NCI-H1436 treated with DMSO at 0.1 percent for 48 hours (cell line): ENCODE results near the gene PTPRG.
A peak's percentile ranks its signal among the peaks of the same experiment; 100 is the strongest.

Experiments used
- DNase-seq: peaks from one replicate; lab custom pipeline; 2025; lab: John Stamatoyannopoulos, UW

The PTPRG gene

GRCh38 chr3:62159056-62159708 is 597.8 kb downstream of the PTPRG start:
- no peak for DNase-seq

GRCh38 chr3:62159709-62160092 is 598.3 kb downstream of the PTPRG start:
- DNase-seq, result no peak

- no peak for DNase-seq
Observed at GRCh38 chr3:62161371-62161770, 600.0 kb downstream of the PTPRG start.

- no peak for DNase-seq
Observed at GRCh38 chr3:62164196-62164595, 602.8 kb downstream of the PTPRG start.

GRCh38 chr3:62164746-62165145 is 603.4 kb downstream of the PTPRG start:
- no peak for DNase-seq

- no peak for DNase-seq
Observed at GRCh38 chr3:62167566-62168262, 606.3 kb downstream of the PTPRG start.

- no peak for DNase-seq
Observed at GRCh38 chr3:62168356-62168755, 607.0 kb downstream of the PTPRG start.

GRCh38 chr3:62169906-62170660 is 608.7 kb downstream of the PTPRG start:
- DNase-seq, result no peak

- no peak for DNase-seq
Observed at GRCh38 chr3:62171789-62172188, 610.4 kb downstream of the PTPRG start.

- no peak for DNase-seq
Observed at GRCh38 chr3:62172199-62172598, 610.8 kb downstream of the PTPRG start.

GRCh38 chr3:62173939-62174515 is 612.7 kb downstream of the PTPRG start:
- no peak for DNase-seq

GRCh38 chr3:62175161-62175560 is 613.8 kb downstream of the PTPRG start:
- DNase-seq, result no peak

- DNase-seq, result no peak
Observed at GRCh38 chr3:62178032-62178431, 616.7 kb downstream of the PTPRG start.

- no peak for DNase-seq
Observed at GRCh38 chr3:62178739-62179600, 617.6 kb downstream of the PTPRG start.

- no peak for DNase-seq
Observed at GRCh38 chr3:62180514-62180913, 619.1 kb downstream of the PTPRG start.

GRCh38 chr3:62183087-62183486 is 621.7 kb downstream of the PTPRG start:
- DNase-seq, result no peak

GRCh38 chr3:62183969-62184368 is 622.6 kb downstream of the PTPRG start:
- DNase-seq, result no peak

- no peak for DNase-seq
Observed at GRCh38 chr3:62184559-62184958, 623.2 kb downstream of the PTPRG start.

- no peak for DNase-seq
Observed at GRCh38 chr3:62187022-62187431, 625.7 kb downstream of the PTPRG start.

GRCh38 chr3:62188681-62189375 is 627.5 kb downstream of the PTPRG start:
- DNase-seq, result peak; percentile 1

- no peak for DNase-seq
Observed at GRCh38 chr3:62189376-62189698, 628.0 kb downstream of the PTPRG start.
